HepG2 (cell line): ENCODE measurements around the gene TMEM87A. TPM values are rescaled to one million over a fixed set of nuclear protein-coding genes. Genes with fewer than 3 reads are reported as not detected.

ENCODE experiments used
- AGO2 ChIP-seq: fragments of 200-400 bp; formaldehyde crosslinking; optimal IDR thresholded peaks from 2 replicates; pipeline ENCODE3; 2017; ENCODE audit warnings: mild to moderate bottlenecking, low read depth, low read length, moderate library complexity
- CERS6 ChIP-seq: sonication (generic); formaldehyde crosslinking; IDR thresholded peaks from 2 replicates; pipeline ENCODE4 v1.5.0; 2020; ENCODE audit warnings: missing genetic modification reagents
- NR0B2 ChIP-seq: sonication (generic); formaldehyde crosslinking; IDR thresholded peaks from 2 replicates; pipeline ENCODE4 v1.4.0; 2020; ENCODE audit warnings: mild to moderate bottlenecking, missing genetic modification reagents
- NR2F6 ChIP-seq, 2 experiments: IDR thresholded peaks; 2 replicates each; pipeline ENCODE4 v1.6.1; 2016; ENCODE audit warnings: antibody characterized with exemption in 1 of 2, mild to moderate bottlenecking in 1 of 2
- POLR2A ChIP-seq, 2 experiments: IDR thresholded peaks; 2 replicates each; pipeline ENCODE4 v1.6.1; 2011; ENCODE audit warnings: low read depth in 2 of 2, low read length in 2 of 2, mild to moderate bottlenecking in 1 of 2, moderate library complexity in 1 of 2; ENCODE audit not compliant: insufficient read depth in 1 of 2
- RFX1 ChIP-seq: fragments of 450-650 bp; IDR thresholded peaks from 2 replicates; pipeline ENCODE4 v1.6.1; 2017
- SALL1 ChIP-seq: sonication (generic); formaldehyde crosslinking; IDR thresholded peaks from 2 replicates; pipeline ENCODE4 v1.8.0; 2022; ENCODE audit warnings: mild to moderate bottlenecking, missing genetic modification reagents
- SMAD1 ChIP-seq: sonication (generic); formaldehyde crosslinking; IDR thresholded peaks from 2 replicates; pipeline ENCODE4 v1.4.0; 2020; ENCODE audit warnings: missing genetic modification reagents, low read depth, mild to moderate bottlenecking, borderline replicate concordance
- ZBTB42 ChIP-seq: sonication (generic); formaldehyde crosslinking; IDR thresholded peaks from 2 replicates; pipeline ENCODE4 v1.5.0; 2020; ENCODE audit warnings: mild to moderate bottlenecking, missing genetic modification reagents
- ZKSCAN1 ChIP-seq: fragments of 150-350 bp; IDR thresholded peaks from 2 replicates; pipeline ENCODE4 v1.6.1; 2014; ENCODE audit warnings: low read length
- ZNF143 ChIP-seq: sonication (generic); formaldehyde crosslinking; IDR thresholded peaks from 2 replicates; pipeline ENCODE4 v1.4.0; 2020; ENCODE audit warnings: missing genetic modification reagents
- ZNF263 ChIP-seq: sonication (generic); formaldehyde crosslinking; IDR thresholded peaks from 2 replicates; pipeline ENCODE4 v1.4.0; 2020; ENCODE audit warnings: missing genetic modification reagents
- ZNF431 ChIP-seq: sonication (generic); formaldehyde crosslinking; IDR thresholded peaks from 2 replicates; pipeline ENCODE4 v1.9.0; 2022; ENCODE audit warnings: missing genetic modification reagents, low read depth, mild to moderate bottlenecking, borderline replicate concordance
- ZNF766 ChIP-seq: sonication (generic); formaldehyde crosslinking; IDR thresholded peaks from 2 replicates; pipeline ENCODE4 v1.5.0; 2020; ENCODE audit warnings: missing genetic modification reagents, borderline replicate concordance
- ZNF891 ChIP-seq: sonication (generic); formaldehyde crosslinking; IDR thresholded peaks from 2 replicates; pipeline ENCODE4 v1.5.0; 2020; ENCODE audit warnings: mild to moderate bottlenecking, missing genetic modification reagents
- polyA plus RNA-seq, 8 experiments: library from polyadenylated mRNA; depleted of rRNA in 3 of 8; stranded (reverse) in 7 of 8; unstranded in 1 of 8; fragments of >200 nt; fragmentation: Illumina TruSeq in 4 of 8; extraction: Trizol in 4 of 8; gene quantifications; 2 replicates each; pipeline versions ENCODE4 v1.2.1 to v1.2.3, GENCODE V29; 2011 to 2016; ENCODE audit warnings: low read depth in 4 of 8, missing spikeins in 1 of 8, mixed read lengths in 1 of 8; ENCODE audit not compliant: insufficient read depth in 1 of 8
- total RNA-seq, 5 experiments: library from RNA; depleted of rRNA; stranded (reverse); fragments of >200 nt; fragmentation: Illumina TruSeq; extraction: Trizol; gene quantifications; 2 replicates each; pipeline ENCODE4 v1.2.3, GENCODE V29; 2016; ENCODE audit warnings: low read depth in 1 of 5
- TF ChIP-seq, protein P1 (sequence below): sonication (generic); formaldehyde crosslinking; IDR thresholded peaks from 2 replicates; pipeline ENCODE4 v1.4.0; 2020; ENCODE audit warnings: missing genetic modification reagents
- TF ChIP-seq, protein P2 (sequence below): sonication (generic); formaldehyde crosslinking; IDR thresholded peaks from 2 replicates; pipeline ENCODE4 v1.4.0; 2020; ENCODE audit warnings: missing genetic modification reagents, mild to moderate bottlenecking, borderline replicate concordance
- TF ChIP-seq, protein P3 (sequence below), 2 experiments: IDR thresholded peaks; 2 replicates each; pipeline ENCODE4 v1.6.1; 2011 to 2012; ENCODE audit warnings: low read length in 2 of 2, borderline replicate concordance in 1 of 2, low read depth in 1 of 2, mild to moderate bottlenecking in 1 of 2, moderate library complexity in 1 of 2

Gene TMEM87A
- total and polyA plus RNA-seq, 2 of the 13 experiments (the other 11 are each of a cell fraction or from before 2014, with no cell fraction given): 20.2 to 42.8 TPM

DNA sequence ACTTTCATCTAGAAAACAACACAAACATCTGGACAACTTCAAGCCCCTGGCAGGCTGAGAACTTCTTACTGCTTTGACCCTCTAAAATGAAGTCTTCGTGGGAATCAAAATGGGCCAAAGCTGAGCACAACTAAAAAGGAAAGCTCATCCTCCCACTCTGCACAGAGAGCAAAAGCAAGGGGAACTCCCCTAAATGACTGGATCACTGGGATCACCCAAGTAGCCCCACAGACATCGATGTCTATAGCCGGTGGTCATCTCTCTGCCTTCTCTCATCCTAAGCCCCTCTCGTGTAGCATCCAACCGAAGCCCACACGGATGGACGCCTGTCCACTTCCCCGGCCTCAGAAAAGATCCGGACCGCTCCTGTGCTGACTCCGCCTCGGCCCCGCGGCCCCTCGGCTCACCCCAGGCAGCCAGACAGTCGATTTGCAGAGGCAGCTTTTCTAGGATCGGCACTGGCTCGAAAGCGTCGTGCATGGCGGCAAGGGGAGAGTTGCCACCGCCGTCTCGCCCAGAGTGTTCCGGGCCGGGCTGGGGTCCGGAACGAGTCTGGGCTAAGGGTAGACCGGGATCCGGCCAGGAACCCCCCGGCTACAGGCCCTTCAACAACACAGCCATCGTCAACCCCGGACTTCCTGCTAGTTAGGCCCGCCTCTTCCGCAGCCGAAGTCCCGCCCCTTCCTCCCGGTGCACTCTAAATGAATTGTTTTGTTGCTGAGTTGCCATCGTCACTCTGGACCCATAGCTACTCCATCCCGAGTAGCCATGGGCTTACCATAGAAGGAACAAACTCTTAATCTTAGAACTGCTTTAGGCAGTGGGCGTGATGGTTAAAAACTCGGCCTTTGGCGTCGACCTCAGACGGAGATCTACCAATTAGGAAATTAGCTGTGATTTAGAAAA is 65.3 kb downstream of the TMEM87A start, which contains the start of gene VPS39 (continued):
- TF ChIP-seq, protein P1, sequence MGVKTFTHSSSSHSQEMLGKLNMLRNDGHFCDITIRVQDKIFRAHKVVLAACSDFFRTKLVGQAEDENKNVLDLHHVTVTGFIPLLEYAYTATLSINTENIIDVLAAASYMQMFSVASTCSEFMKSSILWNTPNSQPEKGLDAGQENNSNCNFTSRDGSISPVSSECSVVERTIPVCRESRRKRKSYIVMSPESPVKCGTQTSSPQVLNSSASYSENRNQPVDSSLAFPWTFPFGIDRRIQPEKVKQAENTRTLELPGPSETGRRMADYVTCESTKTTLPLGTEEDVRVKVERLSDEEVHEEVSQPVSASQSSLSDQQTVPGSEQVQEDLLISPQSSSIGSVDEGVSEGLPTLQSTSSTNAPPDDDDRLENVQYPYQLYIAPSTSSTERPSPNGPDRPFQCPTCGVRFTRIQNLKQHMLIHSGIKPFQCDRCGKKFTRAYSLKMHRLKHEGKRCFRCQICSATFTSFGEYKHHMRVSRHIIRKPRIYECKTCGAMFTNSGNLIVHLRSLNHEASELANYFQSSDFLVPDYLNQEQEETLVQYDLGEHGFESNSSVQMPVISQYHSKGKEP (CRISPR knock-in tag): no peak
- TF ChIP-seq SMAD1 (0 out of 2 replicates have a peak, but pooled peaks have one; percentile 31), CERS6 (CRISPR knock-in tag) (no peak), ZNF143 (CRISPR knock-in tag) (peak; percentile 36; the same call in 1 of the 2 replicates), NR0B2 (CRISPR knock-in tag) (peak; percentile 79; the same call in 1 of the 2 replicates), ZNF891 (peak; percentile 90; the same call in 1 of the 2 replicates), POLR2A (IDR thresholded peaks at IDR 0.05; ENCODE audit: insufficient read depth in 1 of 2, low read depth in 2 of 2, low read length in 2 of 2) (peak; percentile 77 to 84), ZNF766 (no peak), RFX1 (no peak), ZKSCAN1 (no peak), AGO2 (peak; percentile 98), SALL1 (peak; percentile 75), ZNF263 (CRISPR knock-in tag) (no peak), NR2F6 (IDR thresholded peaks at IDR 0.05) (no peak), NR2F6 (CRISPR knock-in tag; IDR thresholded peaks at IDR 0.05) (0 out of 2 replicates have a peak, but pooled peaks have one; percentile 10), ZBTB42 (no peak), ZNF431 (0 out of 2 replicates have a peak, but pooled peaks have one; percentile 61)
- TF ChIP-seq, protein P2, sequence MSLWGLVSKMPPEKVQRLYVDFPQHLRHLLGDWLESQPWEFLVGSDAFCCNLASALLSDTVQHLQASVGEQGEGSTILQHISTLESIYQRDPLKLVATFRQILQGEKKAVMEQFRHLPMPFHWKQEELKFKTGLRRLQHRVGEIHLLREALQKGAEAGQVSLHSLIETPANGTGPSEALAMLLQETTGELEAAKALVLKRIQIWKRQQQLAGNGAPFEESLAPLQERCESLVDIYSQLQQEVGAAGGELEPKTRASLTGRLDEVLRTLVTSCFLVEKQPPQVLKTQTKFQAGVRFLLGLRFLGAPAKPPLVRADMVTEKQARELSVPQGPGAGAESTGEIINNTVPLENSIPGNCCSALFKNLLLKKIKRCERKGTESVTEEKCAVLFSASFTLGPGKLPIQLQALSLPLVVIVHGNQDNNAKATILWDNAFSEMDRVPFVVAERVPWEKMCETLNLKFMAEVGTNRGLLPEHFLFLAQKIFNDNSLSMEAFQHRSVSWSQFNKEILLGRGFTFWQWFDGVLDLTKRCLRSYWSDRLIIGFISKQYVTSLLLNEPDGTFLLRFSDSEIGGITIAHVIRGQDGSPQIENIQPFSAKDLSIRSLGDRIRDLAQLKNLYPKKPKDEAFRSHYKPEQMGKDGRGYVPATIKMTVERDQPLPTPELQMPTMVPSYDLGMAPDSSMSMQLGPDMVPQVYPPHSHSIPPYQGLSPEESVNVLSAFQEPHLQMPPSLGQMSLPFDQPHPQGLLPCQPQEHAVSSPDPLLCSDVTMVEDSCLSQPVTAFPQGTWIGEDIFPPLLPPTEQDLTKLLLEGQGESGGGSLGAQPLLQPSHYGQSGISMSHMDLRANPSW (CRISPR knock-in tag): no peak; the same call in 1 of the 2 replicates
- TF ChIP-seq, protein P3, sequence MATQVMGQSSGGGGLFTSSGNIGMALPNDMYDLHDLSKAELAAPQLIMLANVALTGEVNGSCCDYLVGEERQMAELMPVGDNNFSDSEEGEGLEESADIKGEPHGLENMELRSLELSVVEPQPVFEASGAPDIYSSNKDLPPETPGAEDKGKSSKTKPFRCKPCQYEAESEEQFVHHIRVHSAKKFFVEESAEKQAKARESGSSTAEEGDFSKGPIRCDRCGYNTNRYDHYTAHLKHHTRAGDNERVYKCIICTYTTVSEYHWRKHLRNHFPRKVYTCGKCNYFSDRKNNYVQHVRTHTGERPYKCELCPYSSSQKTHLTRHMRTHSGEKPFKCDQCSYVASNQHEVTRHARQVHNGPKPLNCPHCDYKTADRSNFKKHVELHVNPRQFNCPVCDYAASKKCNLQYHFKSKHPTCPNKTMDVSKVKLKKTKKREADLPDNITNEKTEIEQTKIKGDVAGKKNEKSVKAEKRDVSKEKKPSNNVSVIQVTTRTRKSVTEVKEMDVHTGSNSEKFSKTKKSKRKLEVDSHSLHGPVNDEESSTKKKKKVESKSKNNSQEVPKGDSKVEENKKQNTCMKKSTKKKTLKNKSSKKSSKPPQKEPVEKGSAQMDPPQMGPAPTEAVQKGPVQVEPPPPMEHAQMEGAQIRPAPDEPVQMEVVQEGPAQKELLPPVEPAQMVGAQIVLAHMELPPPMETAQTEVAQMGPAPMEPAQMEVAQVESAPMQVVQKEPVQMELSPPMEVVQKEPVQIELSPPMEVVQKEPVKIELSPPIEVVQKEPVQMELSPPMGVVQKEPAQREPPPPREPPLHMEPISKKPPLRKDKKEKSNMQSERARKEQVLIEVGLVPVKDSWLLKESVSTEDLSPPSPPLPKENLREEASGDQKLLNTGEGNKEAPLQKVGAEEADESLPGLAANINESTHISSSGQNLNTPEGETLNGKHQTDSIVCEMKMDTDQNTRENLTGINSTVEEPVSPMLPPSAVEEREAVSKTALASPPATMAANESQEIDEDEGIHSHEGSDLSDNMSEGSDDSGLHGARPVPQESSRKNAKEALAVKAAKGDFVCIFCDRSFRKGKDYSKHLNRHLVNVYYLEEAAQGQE (IDR thresholded peaks at IDR 0.05; ENCODE audit: borderline replicate concordance in 1 of 2, low read depth in 1 of 2, low read length in 2 of 2): no peak
